Left lobe of liver (tissue), 2 donors: Measurements from ENCODE around the gene ZNF217. TPM values are rescaled to one million over a fixed set of nuclear protein-coding genes. Genes with fewer than 3 reads are reported as not detected.
A peak's percentile ranks its signal among the peaks of the same experiment; 100 is the strongest.
"Not testable (repeated sequence)": the region's sequence is repeated elsewhere in the genome, so short reads cannot be mapped to it uniquely, and the experiment has no call there.

Source experiments
- ATAC-seq: fragments of 200-7000 bp; cut with Tn5 transposase; one replicate; pipeline ENCODE4 v1.9.1; 2020; ENCODE audit warnings: mild to moderate bottlenecking, moderate library complexity
- DNase-seq: peaks from one replicate; pipeline ENCODE4 v3.0.0-alpha.2; 2020; ENCODE audit warnings: low spot score
- total RNA-seq: library from RNA; stranded (reverse); gene quantifications from one replicate; pipeline ENCODE4 v1.2.1, GENCODE V29; 2021
- donor health status: DM: no; HTN: no; CAD: no; lungs with moderate emphysema.
- donor health status: DM: no; HTN: yes; CAD: no.

Gene ZNF217
- total RNA-seq, 1 donor from 2014 or later, result 11.1 TPM

- DNase-seq (no peak), ATAC-seq (peak; percentile 19)
Observed at GRCh38 chr20:53622247-53623133, 28.9 kb upstream of the ZNF217 start.

GRCh38 chr20:53621482-53622246, 28.0 kb upstream of the ZNF217 start:
- ATAC-seq (peak; percentile 54), DNase-seq (peak; percentile 64)

- not testable (repeated sequence) for ATAC-seq, DNase-seq
Observed at GRCh38 chr20:53618490-53619000, 24.9 kb upstream of the ZNF217 start.

GRCh38 chr20:53617791-53618489, 24.3 kb upstream of the ZNF217 start:
- no peak for ATAC-seq
- no peak for DNase-seq

- not testable (repeated sequence) for DNase-seq, ATAC-seq
Observed at GRCh38 chr20:53616489-53616888, 22.9 kb upstream of the ZNF217 start.

DNA sequence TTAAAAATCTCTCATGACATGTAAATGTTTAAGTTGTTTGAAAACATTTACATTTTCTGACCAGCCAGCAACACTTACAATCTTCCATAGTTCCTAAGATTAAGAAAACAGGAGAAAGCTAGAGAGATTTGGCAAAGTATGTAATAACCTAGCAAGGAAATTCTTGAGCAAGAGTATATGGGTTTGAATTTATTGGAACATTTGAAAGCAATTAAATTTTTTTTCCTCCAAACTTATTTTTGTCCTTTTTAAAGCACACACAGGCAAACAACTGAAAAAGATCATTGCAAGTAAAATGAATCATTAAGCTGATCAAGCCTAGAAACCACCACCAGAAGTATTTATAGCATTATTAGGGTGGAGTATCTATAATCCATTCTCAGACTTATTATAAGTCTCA, 20.1 kb upstream of the ZNF217 start:
- ATAC-seq, result no peak

GRCh38 chr20:53612289-53612688, 18.6 kb upstream of the ZNF217 start:
- peak; percentile 27 for DNase-seq
- ATAC-seq, result not testable (repeated sequence)

More for the DNA sequence above, 20.1 kb upstream of the ZNF217 start:
- no peak for DNase-seq

GRCh38 chr20:53611449-53611894, 17.8 kb upstream of the ZNF217 start:
- peak; percentile 60 for ATAC-seq
- peak; percentile 38 for DNase-seq

DNA sequence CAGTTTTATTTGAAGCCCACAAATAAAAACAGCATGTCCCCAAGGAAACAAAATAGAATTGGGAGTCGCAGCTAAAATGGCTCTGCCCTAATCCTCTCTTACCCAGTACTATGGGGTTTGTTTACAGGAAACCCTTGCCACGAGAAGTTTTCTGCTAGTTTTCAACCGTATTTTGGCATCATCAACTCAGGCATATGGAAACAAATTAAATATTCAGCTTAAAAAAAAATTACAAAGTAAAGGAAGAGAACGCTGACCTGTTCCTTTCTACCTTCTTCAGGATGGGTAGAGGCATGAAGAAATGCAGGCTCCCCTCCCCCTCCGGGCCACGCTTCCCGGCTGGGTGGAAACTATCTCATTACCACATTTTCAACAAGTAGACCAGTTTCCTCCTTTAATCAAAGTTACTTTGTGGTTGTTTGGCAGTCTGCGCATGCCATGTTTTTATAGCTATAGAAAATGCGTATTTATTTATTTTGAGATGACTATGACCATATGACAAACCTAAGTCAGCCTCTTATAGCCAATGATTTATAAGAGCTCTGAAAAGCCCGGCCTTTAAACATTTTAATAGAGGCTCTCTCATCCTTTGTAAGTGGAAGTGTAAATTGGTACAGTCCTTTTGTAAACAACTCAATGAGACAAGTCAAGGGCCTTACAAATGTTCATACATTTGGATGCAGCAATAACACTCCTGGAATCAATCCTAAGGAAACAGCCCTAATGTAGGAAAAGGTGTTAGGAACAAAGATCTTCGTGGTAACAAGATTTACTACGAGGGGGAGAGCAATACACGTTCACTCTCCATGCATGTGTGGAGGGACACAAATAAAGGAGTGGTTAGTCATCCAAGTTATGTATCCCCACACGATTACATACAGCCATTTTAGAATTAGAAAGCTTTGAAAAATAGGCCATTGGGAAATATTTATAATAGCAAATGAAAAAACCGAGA, 16.1 kb upstream of the ZNF217 start:
- ATAC-seq (no peak), DNase-seq (peak; percentile 45)

GRCh38 chr20:53608456-53609452, 15.1 kb upstream of the ZNF217 start:
- DNase-seq (peak; percentile 48), ATAC-seq (peak; percentile 15)

GRCh38 chr20:53608071-53608455, 14.4 kb upstream of the ZNF217 start:
- peak; percentile 39 for DNase-seq

GRCh38 chr20:53606364-53606985, 12.8 kb upstream of the ZNF217 start:
- peak; percentile 33 for DNase-seq

More at GRCh38 chr20:53608071-53608455, 14.4 kb upstream of the ZNF217 start:
- ATAC-seq, result no peak

DNA sequence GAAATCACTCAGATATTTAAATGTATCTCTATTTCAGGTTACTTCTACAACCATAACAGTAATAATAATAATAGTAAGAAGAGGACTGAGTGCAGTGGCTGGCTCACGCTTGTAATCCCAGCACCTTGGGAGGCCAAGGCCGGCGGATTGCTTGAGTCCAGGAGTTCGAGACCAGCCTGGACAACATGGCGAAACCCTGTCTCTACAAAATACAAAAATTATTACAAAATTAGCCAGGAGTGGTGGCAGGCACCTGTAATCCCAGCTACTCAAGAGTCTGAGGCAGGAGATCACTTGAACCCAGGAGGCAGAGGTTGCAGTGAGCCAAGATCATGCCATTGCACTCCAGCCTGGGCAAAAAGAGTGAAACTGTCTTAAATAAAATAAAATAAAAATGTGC, 11.8 kb upstream of the ZNF217 start:
- peak; percentile 14 for DNase-seq
- not testable (repeated sequence) for ATAC-seq

More at GRCh38 chr20:53606364-53606985, 12.8 kb upstream of the ZNF217 start:
- no peak for ATAC-seq

GRCh38 chr20:53604846-53605245, 11.2 kb upstream of the ZNF217 start:
- ATAC-seq, DNase-seq: not testable (repeated sequence)

DNA sequence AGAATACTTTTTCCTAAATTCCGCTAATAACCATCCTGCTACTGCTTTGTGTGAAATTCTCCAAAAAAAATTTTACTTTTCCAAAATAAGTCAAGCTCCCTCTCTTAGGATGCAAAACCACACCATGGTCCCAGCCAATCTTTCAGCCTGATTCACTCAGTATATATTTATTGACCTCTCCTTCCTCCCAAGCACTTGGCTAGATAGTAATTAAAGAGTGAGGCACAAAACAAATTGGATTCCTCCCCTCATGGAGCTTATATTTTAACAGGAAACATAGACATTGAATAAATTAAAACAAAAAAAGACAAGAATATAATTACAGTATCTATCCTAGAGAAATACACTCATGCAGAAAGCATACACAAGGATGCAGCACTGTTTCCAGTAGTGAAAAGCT, 9.0 kb upstream of the ZNF217 start:
- ATAC-seq, result no peak
- DNase-seq, result no peak

DNA sequence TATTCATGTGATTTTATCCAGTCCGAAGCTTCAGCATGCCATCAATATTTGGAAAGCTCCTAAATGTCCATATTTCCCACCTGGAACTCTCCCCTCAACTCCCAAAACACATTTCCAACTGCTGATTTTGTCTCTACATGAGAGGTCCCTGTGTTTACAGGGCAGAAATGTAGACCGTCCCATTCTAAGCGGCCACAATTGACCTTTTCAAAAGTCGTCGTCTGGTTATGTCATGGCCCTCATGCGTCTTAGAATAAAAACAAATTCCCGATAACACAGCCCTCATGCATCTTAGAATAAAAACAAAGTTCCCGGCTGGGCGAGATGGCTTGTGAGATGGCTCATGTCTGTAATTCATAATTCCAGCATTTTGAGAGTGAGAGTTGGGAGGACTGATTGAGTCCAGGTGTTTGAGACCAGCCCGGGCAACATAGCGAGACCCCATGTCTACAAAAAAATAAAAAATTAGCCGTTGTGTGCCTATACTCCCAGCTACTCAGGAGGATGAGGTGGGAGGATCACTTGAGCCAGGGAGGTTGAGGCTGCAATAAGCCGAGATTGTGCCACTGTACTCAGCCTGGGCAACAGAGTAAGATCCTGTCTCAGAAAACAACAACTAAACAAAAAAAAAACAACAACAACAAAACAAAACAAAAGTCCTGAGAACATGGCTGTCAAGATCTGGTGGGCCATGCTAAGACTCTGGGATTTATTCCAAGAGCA, 6.4 kb upstream of the ZNF217 start:
- ATAC-seq, result no peak
- DNase-seq, result peak; percentile 21

DNA sequence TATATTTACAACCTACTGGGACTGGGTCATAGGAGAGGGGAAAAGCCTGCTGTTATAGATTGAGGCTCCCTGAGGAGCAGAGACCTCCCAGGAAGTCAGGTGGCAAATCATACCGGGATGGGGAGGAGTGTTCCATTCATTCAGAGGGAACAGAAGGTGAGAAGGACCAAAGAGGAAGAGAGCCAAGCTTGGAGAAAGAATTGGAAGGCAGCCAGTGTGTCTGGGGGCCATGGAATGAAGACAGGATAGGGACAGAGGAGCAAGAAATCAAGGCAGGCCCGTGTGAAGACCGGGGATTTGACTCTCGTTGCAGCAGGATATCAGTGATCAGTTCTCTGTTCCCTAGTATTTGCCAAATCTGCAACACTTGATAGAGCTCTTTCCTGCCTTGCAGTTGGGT, 5.7 kb upstream of the ZNF217 start:
- no peak for ATAC-seq
- DNase-seq, result peak; percentile 40
